Activated gamma-delta T cell treated with Interleukin-2 at 50 U/mL for 16 hours (primary cell): ENCODE data around the gene HS2ST1.
"Not testable (repeated sequence)": the region's sequence is repeated elsewhere in the genome, so short reads cannot be mapped to it uniquely, and the experiment has no call there.

Source experiments
- DNase-seq: peaks from one replicate; pipeline ENCODE4 v3.0.0-alpha.2; 2020

The HS2ST1 gene

GRCh38 chr1:87028576-87028975, 114.1 kb downstream of the HS2ST1 start:
- DNase-seq: no peak

- DNase-seq: no peak
Measured at GRCh38 chr1:87030740-87031690, 116.6 kb downstream of the HS2ST1 start.

GRCh38 chr1:87034351-87034750, 119.9 kb downstream of the HS2ST1 start:
- DNase-seq: no peak

GRCh38 chr1:87039096-87039495, 124.7 kb downstream of the HS2ST1 start:
- no peak for DNase-seq

GRCh38 chr1:87042111-87042811, 127.8 kb downstream of the HS2ST1 start:
- no peak for DNase-seq

GRCh38 chr1:87044424-87044823, 130.0 kb downstream of the HS2ST1 start:
- DNase-seq: no peak

- peak; percentile 5 for DNase-seq
Measured at GRCh38 chr1:87044840-87045239, 130.4 kb downstream of the HS2ST1 start.

- DNase-seq: no peak
Measured at GRCh38 chr1:87045761-87046304, 131.4 kb downstream of the HS2ST1 start.

GRCh38 chr1:87046951-87047350, 132.5 kb downstream of the HS2ST1 start:
- DNase-seq: no peak

GRCh38 chr1:87048237-87048636, 133.8 kb downstream of the HS2ST1 start:
- no peak for DNase-seq

- DNase-seq: no peak
Measured at GRCh38 chr1:87051965-87052364, 137.5 kb downstream of the HS2ST1 start.

- no peak for DNase-seq
Measured at GRCh38 chr1:87052400-87052799, 138.0 kb downstream of the HS2ST1 start.

- no peak for DNase-seq
Measured at GRCh38 chr1:87052961-87053360, 138.5 kb downstream of the HS2ST1 start.

GRCh38 chr1:87053446-87053845, 139.0 kb downstream of the HS2ST1 start:
- no peak for DNase-seq

GRCh38 chr1:87056974-87057373, 142.5 kb downstream of the HS2ST1 start:
- DNase-seq: no peak

GRCh38 chr1:87058343-87058649, 143.9 kb downstream of the HS2ST1 start:
- DNase-seq: no peak

- no peak for DNase-seq
Measured at GRCh38 chr1:87061742-87062156, 147.3 kb downstream of the HS2ST1 start.

- DNase-seq: no peak
Measured at GRCh38 chr1:87062687-87063086, 148.3 kb downstream of the HS2ST1 start.

- no peak for DNase-seq
Measured at GRCh38 chr1:87064309-87064708, 149.9 kb downstream of the HS2ST1 start.

GRCh38 chr1:87064986-87065385, 150.6 kb downstream of the HS2ST1 start:
- DNase-seq: no peak

- DNase-seq: not testable (repeated sequence)
Measured at GRCh38 chr1:87066708-87067107, 152.3 kb downstream of the HS2ST1 start.

- DNase-seq: no peak
Measured at GRCh38 chr1:87072411-87072810, 158.0 kb downstream of the HS2ST1 start.

GRCh38 chr1:87072904-87073303, 158.5 kb downstream of the HS2ST1 start:
- DNase-seq: no peak
